GM12878 (cell line): ENCODE data around the gene FTL. TPM values are rescaled to one million over a fixed set of nuclear protein-coding genes. Genes with fewer than 3 reads are reported as not detected.

Experiments
- ATAC-seq: fragments of 200-7000 bp; cut with Tn5 transposase; 3 replicates; pipeline ENCODE4 v1.9.1; 2020; ENCODE audit warnings: mild to moderate bottlenecking, moderate library complexity
- BruUV-seq: library from RNA; stranded (reverse); fragments of 400-500 nt; replicated peaks from 2 replicates; lab custom pipeline; 2021; lab: Mats Ljungman, UMichigan
- CTCF ChIA-PET: fragments of 300-600 bp; sonication (Branson Sonifier 250); formaldehyde crosslinking; extraction: SDS; loops from one replicate; lab custom pipeline; 2021; ENCODE audit warnings: inconsistent platforms; lab: Yijun Ruan, JAX
- POLR2A ChIA-PET: fragments of 350-600 bp; formaldehyde crosslinking; extraction: SDS; loops from one replicate; lab custom pipeline; 2021; ENCODE audit warnings: inconsistent platforms; lab: Charles Lee
- RAD21 ChIA-PET: fragments of 300-600 bp; sonication (Branson Sonifier 250); formaldehyde crosslinking; loops from one replicate; lab custom pipeline; 2023; ENCODE audit warnings: antibody characterized with exemption; ENCODE audit not compliant: unreplicated experiment; lab: Charles Lee
- SMC1A ChIA-PET: fragments of 300-600 bp; sonication (Branson Sonifier 250); formaldehyde crosslinking; loops from one replicate; lab custom pipeline; 2023; ENCODE audit not compliant: unreplicated experiment, uncharacterized antibody; lab: Charles Lee
- DNase-seq: peaks from one replicate; pipeline ENCODE4 v3.0.0-alpha.2; 2011; ENCODE audit warnings: low read depth, low spot score
- FAIRE-seq: peaks from 3 replicates; lab custom pipeline; 2011; peaks lifted over from hg19 to GRCh38; lab: Jason Lieb, UNC
- H2AFZ ChIP-seq: 2 replicates; pipeline ENCODE4 v1.6.0; 2011; ENCODE audit warnings: low read depth, low read length, control low read depth; ENCODE audit not compliant: control insufficient read depth
- H3K27ac ChIP-seq: 2 replicates; pipeline ENCODE4 v1.5.1; 2011; ENCODE audit warnings: control low read depth; ENCODE audit not compliant: control insufficient read depth, insufficient read depth
- H3K27me3 ChIP-seq, 2 experiments: replicated peaks in 1 of 2; 2 replicates each; pipeline versions ENCODE4 v1.6.0 to v1.6.1; 2011; ENCODE audit warnings: low read length in 1 of 2; ENCODE audit not compliant: control insufficient read depth in 2 of 2, insufficient read depth in 2 of 2
- H3K36me3 ChIP-seq, 2 experiments: 2 replicates each; pipeline ENCODE4 v1.5.1; 2011; ENCODE audit warnings: low read length in 1 of 2; ENCODE audit not compliant: control insufficient read depth in 2 of 2, insufficient read depth in 2 of 2
- H3K4me1 ChIP-seq: 2 replicates; pipeline ENCODE4 v1.6.1; 2011; ENCODE audit warnings: mild to moderate bottlenecking, low read length, moderate library complexity, mixed read lengths; ENCODE audit not compliant: control insufficient read depth, insufficient read depth
- H3K4me2 ChIP-seq: 2 replicates; pipeline ENCODE4 v1.6.0; 2011; ENCODE audit warnings: control low read depth; ENCODE audit not compliant: control insufficient read depth, insufficient read depth
- H3K4me3 ChIP-seq: fragments of 200-600 bp; sonication (generic); 2 replicates; pipeline ENCODE4 v1.5.1; 2016
- H3K79me2 ChIP-seq: 2 replicates; pipeline ENCODE4 v1.6.0; 2011; ENCODE audit warnings: low read length; ENCODE audit not compliant: control insufficient read depth, insufficient read depth
- H3K9ac ChIP-seq: 2 replicates; pipeline ENCODE4 v1.8.0; 2011; ENCODE audit warnings: low read length, control low read depth, mixed read lengths; ENCODE audit not compliant: control insufficient read depth, insufficient read depth
- H3K9me3 ChIP-seq: replicated peaks from 3 replicates; pipeline ENCODE4 v1.5.1; 2011; ENCODE audit warnings: mild to moderate bottlenecking, low read length; ENCODE audit not compliant: control insufficient read depth, insufficient read depth
- H4K20me1 ChIP-seq: 2 replicates; pipeline ENCODE4 v1.6.0; 2011; ENCODE audit not compliant: control insufficient read depth, insufficient read depth
- CREB1 ChIP-seq: IDR thresholded peaks from 2 replicates; pipeline ENCODE4 v1.6.1; 2012; ENCODE audit warnings: low read depth, mild to moderate bottlenecking, inconsistent platforms
- KDM1A ChIP-seq: fragments of 200-600 bp; sonication (generic); IDR thresholded peaks from 2 replicates; pipeline ENCODE4 v1.6.1; 2016; ENCODE audit warnings: borderline replicate concordance
- MEF2A ChIP-seq: IDR thresholded peaks from 2 replicates; pipeline ENCODE4 v1.6.1; 2011; ENCODE audit warnings: low read depth, mild to moderate bottlenecking, low read length, moderate library complexity; ENCODE audit not compliant: insufficient read depth
- RAD21 ChIP-seq: IDR thresholded peaks from 2 replicates; pipeline ENCODE4 v1.6.1; 2011; ENCODE audit warnings: mild to moderate bottlenecking, low read depth, low read length, moderate library complexity; ENCODE audit not compliant: insufficient read depth
- RBBP5 ChIP-seq: fragments of 200-600 bp; sonication (generic); conservative IDR thresholded peaks from 2 replicates; pipeline ENCODE4 v1.6.1; 2016
- SMAD1 ChIP-seq: fragments of 450-650 bp; IDR thresholded peaks from 2 replicates; pipeline ENCODE4 v1.6.1; 2018; ENCODE audit warnings: mild to moderate bottlenecking, low read depth; ENCODE audit not compliant: partially characterized antibody
- SPI1 ChIP-seq: IDR thresholded peaks from 2 replicates; pipeline ENCODE4 v1.6.1; 2011; ENCODE audit warnings: low read depth, mild to moderate bottlenecking, low read length, moderate library complexity, borderline replicate concordance; ENCODE audit not compliant: insufficient read depth
- SRF ChIP-seq, 2 experiments: IDR thresholded peaks; 2 replicates each; pipeline ENCODE4 v1.6.1; 2011; ENCODE audit warnings: low read depth in 2 of 2, low read length in 2 of 2, mild to moderate bottlenecking in 1 of 2, moderate library complexity in 1 of 2
- ZNF217 ChIP-seq: fragments of 450-650 bp; IDR thresholded peaks from 2 replicates; pipeline ENCODE4 v1.6.1; 2017; ENCODE audit warnings: antibody characterized with exemption, mild to moderate bottlenecking
- ZZZ3 ChIP-seq: IDR thresholded peaks from 2 replicates; pipeline ENCODE4 v1.6.1; 2011; ENCODE audit warnings: low read depth; ENCODE audit not compliant: control insufficient read depth, insufficient read length
- WGBS: methylation state at CpG from one replicate; pipeline ENCODE4 v1.1.6; 2016; ENCODE audit warnings: low lambda C conversion rate; ENCODE audit not compliant: insufficient replicate concordance, insufficient coverage; ENCODE audit errors: missing lambda C conversion rate; 5-methylcytosine and 5-hydroxymethylcytosine counted together
- in situ Hi-C: fragments of 300-500 bp; cut with MboI; formaldehyde crosslinking; loops from 9 replicates; pipeline ENCODE4 v1.14.3; 2018; ENCODE audit warnings: mixed read lengths
- intact Hi-C: fragments of 100-400 bp; cut with micrococcal nuclease; formaldehyde crosslinking; loops from one replicate; pipeline ENCODE4 v1.14.2; 2022; ENCODE audit not compliant: unreplicated experiment
- polyA plus RNA-seq, 11 experiments: library from polyadenylated mRNA; depleted of rRNA in 4 of 11; unstranded in 6 of 11; stranded (reverse) in 5 of 11; fragments of >200 nt; fragmentation: Nextera tagmentation in 4 of 11; fragmentation: Illumina TruSeq in 1 of 11; extraction: Ambion mirVana in 4 of 11; extraction: Trizol in 1 of 11; gene quantifications; 1 replicate in 1 of 11; 2 replicates in 10 of 11; pipeline versions ENCODE4 v1.2.1 to v1.2.3, GENCODE V29; 2011 to 2016; ENCODE audit warnings: inconsistent platforms in 2 of 11, missing spikeins in 2 of 11, low read depth in 1 of 11
- total RNA-seq, 4 experiments: library from RNA; depleted of rRNA in 3 of 4; stranded (reverse); fragments of >200 nt in 3 of 4; fragmentation: Illumina TruSeq in 1 of 4; extraction: Trizol in 1 of 4; gene quantifications; 2 replicates each; pipeline versions ENCODE4 v1.2.1 to v1.2.3, GENCODE V29; 2013 to 2021
- TF ChIP-seq, protein P1 (sequence below), 3 experiments: IDR thresholded peaks in 2 of 3; conservative IDR thresholded peaks in 1 of 3; 2 replicates each; pipeline ENCODE4 v1.5.1; 2011; ENCODE audit warnings: low read depth in 3 of 3, low read length in 3 of 3, mild to moderate bottlenecking in 3 of 3, control low read depth in 2 of 3, moderate library complexity in 2 of 3, inconsistent platforms in 1 of 3, mixed read lengths in 1 of 3; ENCODE audit not compliant: control insufficient read depth in 2 of 3, insufficient read depth in 1 of 3; ENCODE audit errors: extremely low read depth in 1 of 3

The FTL gene
- total and polyA plus RNA-seq, 10 of the 15 experiments (the other 5 are each of a cell fraction or from before 2014, with no cell fraction given), result 364 to 8,913 (median 1,595) TPM

DNA sequence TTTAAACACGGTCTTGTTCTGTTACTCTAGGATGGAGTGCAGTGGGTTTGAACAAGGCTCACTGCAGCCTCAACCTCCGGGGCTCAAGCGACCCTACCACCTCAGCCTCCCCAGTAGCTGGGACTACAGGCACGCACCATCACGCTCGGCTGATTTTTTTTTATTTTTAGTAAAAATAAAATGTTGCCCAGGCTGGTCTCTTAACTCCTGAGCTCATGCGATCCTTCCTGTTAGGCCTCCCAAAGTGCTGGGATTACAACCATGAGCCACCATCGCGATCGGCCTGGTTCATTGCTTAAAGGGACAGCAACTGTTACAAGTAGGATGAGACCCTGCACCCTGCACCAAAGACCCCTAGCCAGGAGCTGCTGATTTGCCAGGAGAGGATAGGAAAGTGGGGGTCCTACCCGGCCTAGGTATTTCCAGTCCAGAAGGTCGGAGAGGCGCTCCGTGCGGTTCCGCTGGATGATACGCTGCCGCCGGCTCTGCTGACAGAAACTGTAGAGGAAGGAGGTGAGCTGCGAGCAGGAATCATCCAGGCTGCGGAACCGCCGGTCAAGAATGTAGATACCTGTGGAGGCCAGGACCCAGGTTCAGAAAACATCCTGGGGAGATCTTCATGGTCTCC lies 5.1 kb downstream of the FTL start:
- no peak overlapping the region for H3K4me2 ChIP-seq
- SMC1A ChIA-PET, result interaction anchor here (0.8 to 2.9 kb wide), 18 partner anchors 8 to 295 kb away, joined by 3 to 22 read pairs (median 5); partner anchors contain the start of genes BAX, DHDH, GYS1 and HSD17B14

GRCh38 chr19:48970923-48971395 lies 5.8 kb downstream of the FTL start:
- 18% methylated on average over 19 of the region's 19 CpGs for WGBS
- POLR2A ChIA-PET, result interaction anchor here (0.5 to 1.4 kb wide), 12 partner anchors 8 to 325 kb away, joined by 3 to 11 read pairs (median 4); partner anchors contain the start of genes CA11, HSD17B14 and RUVBL2
- CTCF ChIA-PET, result interaction anchor here (0.6 to 6.1 kb wide), 34 partner anchors 8 to 326 kb away, joined by 3 to 113 read pairs (median 4); partner anchors contain the start of genes BAX, DHDH, GYS1 and HSD17B14
- Histone ChIP-seq H3K4me3 (no peak overlapping the region), H3K4me1 (peaks cover 17% of the 10 kb centered on the region), H2AFZ (no peak overlapping the region), H3K36me3 (peaks cover 5 to 38% of the 10 kb centered on the region in 2 experiments), H4K20me1 (no peaks in the 10 kb centered on the region), H3K4me2 (no peak overlapping the region), H3K27me3 (no peaks in the 10 kb centered on the region), H3K9me3 (no peaks in the 10 kb centered on the region), H3K9ac (no peak overlapping the region), H3K79me2 (peaks cover 13% of the 10 kb centered on the region), H3K27ac (0 out of 2 replicates have a peak overlapping the region, but pooled peaks have one; percentile 13)
- SMC1A ChIA-PET, result interaction anchor here (0.8 to 2.9 kb wide), 18 partner anchors 9 to 295 kb away, joined by 3 to 22 read pairs (median 5); partner anchors contain the start of genes BAX, DHDH, GYS1 and HSD17B14
- in situ Hi-C loops, result loop anchor here (5.0 kb wide), 1 partner anchor 174 kb away; no protein-coding TSS in a partner anchor
- FAIRE-seq, result peak; percentile 82
- ATAC-seq, result peak; percentile 85
- RAD21 ChIA-PET, result interaction anchor here (0.6 to 2.9 kb wide), 20 partner anchors 17 to 615 kb away, joined by 3 to 28 read pairs (median 4); partner anchors contain the start of genes CA11, GYS1, HSD17B14 and NUCB1
- no TSS peak for BruUV-seq
- intact Hi-C loops, result loop anchor here (1.0 to 2.0 kb wide), 3 partner anchors 128 to 182 kb away; no protein-coding TSS in a partner anchor
- no peak for DNase-seq
- TF ChIP-seq SMAD1, result no peak
- TF ChIP-seq, protein P1, sequence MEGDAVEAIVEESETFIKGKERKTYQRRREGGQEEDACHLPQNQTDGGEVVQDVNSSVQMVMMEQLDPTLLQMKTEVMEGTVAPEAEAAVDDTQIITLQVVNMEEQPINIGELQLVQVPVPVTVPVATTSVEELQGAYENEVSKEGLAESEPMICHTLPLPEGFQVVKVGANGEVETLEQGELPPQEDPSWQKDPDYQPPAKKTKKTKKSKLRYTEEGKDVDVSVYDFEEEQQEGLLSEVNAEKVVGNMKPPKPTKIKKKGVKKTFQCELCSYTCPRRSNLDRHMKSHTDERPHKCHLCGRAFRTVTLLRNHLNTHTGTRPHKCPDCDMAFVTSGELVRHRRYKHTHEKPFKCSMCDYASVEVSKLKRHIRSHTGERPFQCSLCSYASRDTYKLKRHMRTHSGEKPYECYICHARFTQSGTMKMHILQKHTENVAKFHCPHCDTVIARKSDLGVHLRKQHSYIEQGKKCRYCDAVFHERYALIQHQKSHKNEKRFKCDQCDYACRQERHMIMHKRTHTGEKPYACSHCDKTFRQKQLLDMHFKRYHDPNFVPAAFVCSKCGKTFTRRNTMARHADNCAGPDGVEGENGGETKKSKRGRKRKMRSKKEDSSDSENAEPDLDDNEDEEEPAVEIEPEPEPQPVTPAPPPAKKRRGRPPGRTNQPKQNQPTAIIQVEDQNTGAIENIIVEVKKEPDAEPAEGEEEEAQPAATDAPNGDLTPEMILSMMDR (IDR thresholded peaks at IDR 0.05 in 2 of 3, conservative IDR thresholded peaks at IDR 0.05 in 1 of 3; ENCODE audit: control insufficient read depth in 2 of 3, extremely low read depth in 1 of 3, insufficient read depth in 1 of 3, low read depth in 3 of 3, low read length in 3 of 3), result peak; percentile 92 to 97 (median 94)
- TF ChIP-seq RAD21, result peak; percentile 86
- peak; percentile 50; the same call in 1 of the 2 replicates for TF ChIP-seq CREB1
- no peak for TF ChIP-seq MEF2A
- TF ChIP-seq SRF (IDR thresholded peaks at IDR 0.05; ENCODE audit: low read depth in 2 of 2, low read length in 2 of 2), result no peak
- no peak for TF ChIP-seq ZZZ3
- peak; percentile 70; the same call in 1 of the 2 replicates for TF ChIP-seq SPI1
- no peak for TF ChIP-seq RBBP5
- no peak for TF ChIP-seq ZNF217

More for the DNA sequence above, 5.1 kb downstream of the FTL start:
- intact Hi-C loops, result loop anchor here (2.0 kb wide), 2 partner anchors 127 to 181 kb away; no protein-coding TSS in a partner anchor
- Histone ChIP-seq H3K4me3 (no peak overlapping the region), H3K79me2 (peaks cover 20% of the 10 kb centered on the region), H4K20me1 (no peaks in the 10 kb centered on the region), H3K9me3 (no peaks in the 10 kb centered on the region), H3K9ac (no peak overlapping the region), H3K27ac (0 out of 2 replicates have a peak overlapping the region, but pooled peaks have one; percentile 13), H3K27me3 (no peaks in the 10 kb centered on the region), H2AFZ (no peak overlapping the region), H3K36me3 (peaks cover 5 to 38% of the 10 kb centered on the region in 2 experiments), H3K4me1 (peaks cover 17% of the 10 kb centered on the region)
- DNase-seq, result no peak
- no peak for FAIRE-seq
- CTCF ChIA-PET, result interaction anchor here (0.6 to 6.1 kb wide), 35 partner anchors 8 to 325 kb away, joined by 3 to 113 read pairs (median 4); partner anchors contain the start of genes BAX, DHDH, GYS1 and HSD17B14
- in situ Hi-C loops, result loop anchor here (5.0 kb wide), 1 partner anchor 173 kb away; no protein-coding TSS in a partner anchor
- 80% methylated on average over 23 of the region's 23 CpGs for WGBS
- RAD21 ChIA-PET, result interaction anchor here (0.6 to 2.9 kb wide), 22 partner anchors 16 to 615 kb away, joined by 3 to 28 read pairs (median 4); partner anchors contain the start of genes CA11, GYS1, HSD17B14 and NUCB1
- ATAC-seq, result no peak
- POLR2A ChIA-PET, result interaction anchor here (0.6 to 1.4 kb wide), 12 partner anchors 8 to 344 kb away, joined by 3 to 7 read pairs (median 4); partner anchors contain the start of genes CA11, HSD17B14 and RUVBL2
- TF ChIP-seq KDM1A (no peak), SPI1 (no peak)
- no TSS peak for BruUV-seq
